ENCODE data around the gene IMPG2. TPM values are rescaled to one million over a fixed set of nuclear protein-coding genes. Genes with fewer than 3 reads are reported as not detected.
A peak's percentile ranks its signal among the peaks of the same experiment; 100 is the strongest.
"Not testable (repeated sequence)": the region's sequence is repeated elsewhere in the genome, so short reads cannot be mapped to it uniquely, and the experiment has no call there.

IMPG2 gene
- polyA plus RNA-seq (ENCODE audit: insufficient read length in 4 of 4) = under 1 TPM; 0.40 to 0.69 (median 0.55) TPM

- no peak for DNase-seq (ENCODE audit: low read depth in 4 of 4, low spot score in 2 of 4)
Measured at GRCh38 chr3:101320475-101320874, at the start of gene IMPG2. Gene IMPG2 (minus strand): TSS chr3:101320575. CDS start chr3:101320372, 203 bp downstream.

GRCh38 chr3:101362406-101362805 is 42.0 kb upstream of the IMPG2 start:
- DNase-seq (ENCODE audit: low read depth in 4 of 4, low spot score in 2 of 4) = no peak

GRCh38 chr3:101351829-101352228 is 31.5 kb upstream of the IMPG2 start:
- no peak for DNase-seq (ENCODE audit: low read depth in 4 of 4, low spot score in 2 of 4)

- no peak for DNase-seq (ENCODE audit: low read depth in 4 of 4, low spot score in 2 of 4)
Measured at GRCh38 chr3:101340591-101340990, 20.2 kb upstream of the IMPG2 start.

- DNase-seq (ENCODE audit: low read depth in 4 of 4, low spot score in 2 of 4) = no peak
Measured at GRCh38 chr3:101333883-101334282, 13.5 kb upstream of the IMPG2 start.

DNA sequence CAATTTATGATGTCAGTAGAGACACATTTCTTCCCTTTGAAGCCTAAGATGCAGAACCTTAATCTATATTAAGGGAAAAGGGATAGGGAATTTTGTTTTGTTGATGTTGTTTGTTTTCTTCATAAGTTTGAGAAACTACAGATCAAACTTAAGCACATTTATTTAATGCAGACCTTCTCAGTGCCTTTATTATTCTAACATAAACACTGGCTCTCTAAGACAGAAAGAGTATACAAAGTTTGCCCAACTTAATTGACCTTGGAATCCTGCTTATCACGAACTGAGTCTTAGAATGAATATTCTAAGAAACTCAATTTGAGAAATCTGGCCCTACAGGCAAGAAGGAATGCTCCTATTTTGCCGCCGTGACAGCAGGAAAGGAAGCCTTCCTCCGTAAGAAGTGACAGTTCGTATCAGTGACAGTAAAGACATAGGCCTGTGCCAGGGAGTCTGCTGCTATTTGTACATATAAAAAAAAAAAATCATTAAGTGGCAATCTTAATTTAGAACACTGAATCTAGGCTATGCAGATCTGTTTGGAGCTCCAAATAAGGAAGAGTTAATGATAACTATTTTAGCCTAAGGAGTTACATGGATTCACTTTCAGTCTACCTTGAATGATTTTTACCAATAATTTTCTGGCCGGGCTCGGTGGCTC is 8.8 kb upstream of the IMPG2 start:
- DNase-seq (ENCODE audit: low read depth in 4 of 4, low spot score in 2 of 4) = no peak

GRCh38 chr3:101325393-101326134 is 5.2 kb upstream of the IMPG2 start:
- no peak for DNase-seq (ENCODE audit: low read depth in 4 of 4, low spot score in 2 of 4)

- no peak for DNase-seq (ENCODE audit: low read depth in 4 of 4, low spot score in 2 of 4)
Measured at GRCh38 chr3:101319531-101319930, 844 bp downstream of the IMPG2 start.

- no peak for DNase-seq (ENCODE audit: low read depth in 4 of 4, low spot score in 2 of 4)
Measured at GRCh38 chr3:101312545-101312944, 7.8 kb downstream of the IMPG2 start.

DNA sequence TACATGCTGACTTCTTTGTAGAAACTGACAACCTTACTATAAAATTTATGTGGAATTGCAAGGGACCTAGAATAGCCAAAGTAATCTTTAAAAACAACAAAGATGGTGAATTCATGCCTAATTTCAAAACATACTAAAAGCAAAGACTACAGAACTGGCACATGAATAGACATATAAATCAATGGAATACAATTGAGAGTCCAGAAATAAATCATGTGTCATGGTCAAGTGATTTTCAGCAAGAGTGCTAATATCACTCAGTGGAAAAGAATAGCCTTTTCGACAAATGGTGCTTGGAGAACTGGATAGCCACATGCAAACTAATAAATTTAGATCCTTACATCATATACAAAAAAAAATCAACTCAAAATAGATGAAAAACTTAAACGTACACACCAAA is 8.7 kb downstream of the IMPG2 start:
- no peak for DNase-seq (ENCODE audit: low read depth in 4 of 4, low spot score in 2 of 4)

- DNase-seq (ENCODE audit: low read depth in 4 of 4, low spot score in 2 of 4) = peak in 1 of 4 donors; percentile 39
Measured at GRCh38 chr3:101310978-101311375, 9.4 kb downstream of the IMPG2 start.

- not testable (repeated sequence) for DNase-seq (ENCODE audit: low read depth in 4 of 4, low spot score in 2 of 4)
Measured at GRCh38 chr3:101308147-101308772, 12.1 kb downstream of the IMPG2 start.

GRCh38 chr3:101303836-101304235 is 16.5 kb downstream of the IMPG2 start:
- no peak for DNase-seq (ENCODE audit: low read depth in 4 of 4, low spot score in 2 of 4)

- DNase-seq (ENCODE audit: low read depth in 4 of 4, low spot score in 2 of 4) = no peak
Measured at GRCh38 chr3:101303089-101303731, 17.2 kb downstream of the IMPG2 start.

- no peak for DNase-seq (ENCODE audit: low read depth in 4 of 4, low spot score in 2 of 4)
Measured at GRCh38 chr3:101300073-101300472, 20.3 kb downstream of the IMPG2 start.

GRCh38 chr3:101292027-101292426 is 28.3 kb downstream of the IMPG2 start:
- no peak for DNase-seq (ENCODE audit: low read depth in 4 of 4, low spot score in 2 of 4)

- DNase-seq (ENCODE audit: low read depth in 4 of 4, low spot score in 2 of 4) = no peak
Measured at GRCh38 chr3:101288294-101288693, 32.1 kb downstream of the IMPG2 start.

DNA sequence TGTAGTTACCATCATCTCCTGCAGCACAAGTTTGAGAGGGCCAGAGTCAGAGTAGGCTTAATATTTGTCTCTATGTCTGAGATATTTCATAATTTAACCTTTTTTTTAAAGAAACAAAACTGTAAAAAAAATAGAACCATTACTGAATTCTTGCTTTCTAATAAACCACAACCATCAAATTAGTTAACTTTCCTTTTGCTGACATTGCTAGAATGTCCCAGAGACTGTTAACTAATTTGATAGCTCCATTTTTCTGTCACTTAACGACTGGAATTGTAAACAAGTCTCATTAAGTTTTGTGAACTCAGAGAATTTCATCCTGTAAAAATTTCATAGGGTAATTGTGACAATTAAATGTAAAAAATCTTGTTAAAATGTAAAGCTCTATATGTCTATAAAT is 35.6 kb downstream of the IMPG2 start:
- DNase-seq (ENCODE audit: low read depth in 4 of 4, low spot score in 2 of 4) = no peak

DNA sequence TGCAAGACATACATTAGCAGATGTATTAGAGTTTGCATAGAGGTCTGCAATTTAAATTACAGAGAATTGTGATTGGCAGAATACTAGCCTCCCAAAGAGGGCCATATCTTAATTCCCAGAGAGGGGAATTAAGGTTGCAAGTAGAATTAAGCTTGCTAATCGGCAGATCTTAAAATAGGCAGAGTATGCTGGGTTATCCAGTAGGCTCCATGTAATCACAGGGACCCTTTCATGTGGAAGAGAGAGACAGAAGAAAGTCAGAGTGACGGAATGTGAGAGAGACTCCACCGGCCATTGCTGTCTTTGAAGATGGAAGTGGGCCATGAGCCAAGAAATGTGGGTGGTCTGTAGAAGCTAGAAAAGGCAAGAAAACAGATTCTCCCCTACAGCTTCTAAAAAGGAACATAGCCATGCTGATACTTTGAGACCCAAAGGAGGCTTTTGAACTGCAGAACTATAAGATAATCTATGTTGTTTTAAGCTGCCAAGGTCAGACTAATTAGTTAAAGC is 38.8 kb downstream of the IMPG2 start:
- peak in 3 of 4 donors; percentile 7 to 16 (median 8) for DNase-seq (ENCODE audit: low read depth in 4 of 4, low spot score in 2 of 4)

- no peak for DNase-seq (ENCODE audit: low read depth in 4 of 4, low spot score in 2 of 4)
Measured at GRCh38 chr3:101279765-101280385, 40.5 kb downstream of the IMPG2 start.

All from left renal cortex interstitium (tissue), 4 donors.